CD4-positive, CD25-positive, alpha-beta regulatory T cell (primary cell): ENCODE data around the gene SPATS1. TPM values are rescaled to one million over a fixed set of nuclear protein-coding genes. Genes with fewer than 3 reads are reported as not detected.

Experiments
- ATAC-seq, 2 donors: fragments of 150-1000 bp; cut with Tn5 transposase; one replicate each; pipeline ENCODE4 v1.10.0; 2021; ENCODE audit warnings: low read depth in 2 of 2, moderate number of reproducible peaks in 2 of 2, moderate library complexity in 1 of 2
- DNase-seq, 3 donors: peaks; one replicate each; pipeline versions ENCODE4 v3.0.0 to v3.0.0-alpha.2; 2012 to 2022; ENCODE audit warnings: mixed read lengths in 1 of 3
- H3K27ac ChIP-seq: one replicate; pipeline ENCODE4 v1.7.0; 2013; ENCODE audit warnings: mild to moderate bottlenecking, low read length; ENCODE audit not compliant: insufficient read depth, poor library complexity, severe bottlenecking
- H3K27me3 ChIP-seq: one replicate; pipeline ENCODE4 v1.7.0; 2013; ENCODE audit warnings: low read length; ENCODE audit not compliant: control insufficient read depth, insufficient read depth
- H3K36me3 ChIP-seq: one replicate; pipeline ENCODE4 v1.7.0; 2013; ENCODE audit warnings: mild to moderate bottlenecking, low read length, moderate library complexity; ENCODE audit not compliant: control insufficient read depth, insufficient read depth
- H3K4me1 ChIP-seq: 2 replicates; pipeline ENCODE4 v1.7.0; 2013; ENCODE audit warnings: mild to moderate bottlenecking, low read length; ENCODE audit not compliant: insufficient read depth, control insufficient read depth, poor library complexity, severe bottlenecking
- H3K4me3 ChIP-seq: one replicate; pipeline ENCODE4 v1.7.0; 2013; ENCODE audit warnings: low read depth, mild to moderate bottlenecking, low read length, moderate library complexity
- H3K9me3 ChIP-seq, 2 experiments: 1 replicate in 1 of 2; 2 replicates in 1 of 2; pipeline ENCODE4 v1.7.0; 2013; ENCODE audit warnings: low read length in 2 of 2, mild to moderate bottlenecking in 1 of 2, moderate library complexity in 1 of 2; ENCODE audit not compliant: control insufficient read depth in 2 of 2
- H3K27ac Mint-ChIP-seq, 3 donors: one replicate each; pipeline ENCODE4 v1.8.0; 2020 to 2022; ENCODE audit warnings: mild to moderate bottlenecking in 3 of 3, mixed read lengths in 3 of 3, moderate library complexity in 2 of 3
- H3K27me3 Mint-ChIP-seq: one replicate; pipeline ENCODE4 v1.8.0; 2022; ENCODE audit warnings: mild to moderate bottlenecking, mixed read lengths
- H3K36me3 Mint-ChIP-seq: one replicate; pipeline ENCODE4 v1.8.0; 2020; ENCODE audit warnings: mixed read lengths
- H3K4me1 Mint-ChIP-seq, 4 donors: one replicate each; pipeline ENCODE4 v1.8.0; 2020 to 2022; ENCODE audit warnings: mixed read lengths in 4 of 4, mild to moderate bottlenecking in 1 of 4
- H3K4me3 Mint-ChIP-seq, 4 donors: one replicate each; pipeline ENCODE4 v1.8.0; 2020 to 2022; ENCODE audit warnings: mild to moderate bottlenecking in 4 of 4, mixed read lengths in 4 of 4, moderate library complexity in 3 of 4
- H3K9me3 Mint-ChIP-seq, 7 donors: one replicate each; pipeline ENCODE4 v1.8.0; 2020 to 2022; ENCODE audit warnings: mixed read lengths in 7 of 7, mild to moderate bottlenecking in 3 of 7, moderate library complexity in 2 of 7
- polyA plus RNA-seq, 4 donors: library from polyadenylated mRNA; unstranded; fragments of 300-500 nt; fragmentation: Illumina TruSeq; gene quantifications; one replicate each; pipeline ENCODE4 v1.2.3, GENCODE V29; 2021
- total RNA-seq: library from RNA; stranded (reverse); gene quantifications from one replicate; pipeline ENCODE4 v1.2.3, GENCODE V29; 2022

Gene SPATS1
- total and polyA plus RNA-seq, 5 donors from 2014 or later: not detected

DNA sequence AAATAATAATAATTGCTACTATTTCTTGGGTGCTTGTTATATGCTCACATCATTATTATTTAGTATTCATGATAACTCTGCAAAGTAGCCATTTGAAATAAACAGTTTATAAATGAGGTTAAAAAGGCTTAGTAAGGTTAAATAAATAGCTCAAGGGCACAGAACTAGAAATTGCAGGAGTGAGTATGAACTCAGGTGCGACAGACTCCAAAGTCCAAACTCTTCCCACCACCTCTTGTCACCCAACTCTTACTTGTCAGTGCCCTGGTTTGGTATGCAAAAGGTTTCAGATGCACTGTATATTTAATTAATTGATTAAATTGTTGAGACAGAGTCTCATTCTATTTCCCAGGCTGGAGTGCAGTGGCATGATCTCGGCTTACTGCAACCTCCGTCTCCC, 24.3 kb downstream of the SPATS1 start:
- H3K9me3 ChIP-seq: no peaks in the 10 kb centered on the region
- Mint-ChIP-seq H3K36me3 (no peaks in the 10 kb centered on the region), H3K27me3 (peaks cover 37% of the 10 kb centered on the region), H3K4me1 (no peaks in the 10 kb centered on the region), H3K27ac (no peak overlapping the region), H3K9me3 (no peaks in the 10 kb centered on the region), H3K4me3 (no peak overlapping the region)
- ATAC-seq: no peak
- H3K27me3 ChIP-seq: peaks cover 3% of the 10 kb centered on the region
- no peaks in the 10 kb centered on the region for H3K4me1 ChIP-seq
- H3K36me3 ChIP-seq: no peaks in the 10 kb centered on the region
- DNase-seq: no peak
- H3K4me3 ChIP-seq: no peak overlapping the region
- H3K27ac ChIP-seq: no peak overlapping the region

DNA sequence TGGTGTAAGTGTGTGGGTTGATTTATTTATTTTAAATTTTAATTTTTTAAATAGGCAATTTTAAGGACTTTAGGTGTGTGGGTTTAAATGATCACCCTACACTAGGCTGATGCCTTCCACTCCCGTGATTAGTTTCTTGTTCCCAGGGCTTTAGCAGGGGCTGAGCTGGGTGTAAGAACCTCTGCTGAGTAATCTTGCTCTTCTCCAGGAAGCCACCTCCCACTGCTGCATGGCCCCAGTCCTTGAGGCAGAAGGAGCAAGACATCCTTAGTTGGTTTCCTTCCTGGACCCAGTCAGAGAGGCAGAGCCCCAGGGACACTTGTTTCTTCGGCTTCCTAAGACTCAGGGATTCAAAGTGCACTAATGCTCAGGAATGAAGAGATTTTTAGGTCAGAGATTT, 25.2 kb downstream of the SPATS1 start:
- Histone ChIP-seq H3K36me3 (no peaks in the 10 kb centered on the region), H3K9me3 (no peaks in the 10 kb centered on the region), H3K4me3 (no peak overlapping the region), H3K27me3 (peaks cover 3% of the 10 kb centered on the region), H3K4me1 (no peaks in the 10 kb centered on the region), H3K27ac (no peak overlapping the region)
- Mint-ChIP-seq H3K4me3 (no peak overlapping the region), H3K4me1 (no peaks in the 10 kb centered on the region), H3K27ac (no peak overlapping the region), H3K36me3 (no peaks in the 10 kb centered on the region), H3K9me3 (no peaks in the 10 kb centered on the region), H3K27me3 (peaks cover 39% of the 10 kb centered on the region)
- DNase-seq (no peak), ATAC-seq (no peak)

- no peaks in the 10 kb centered on the region for H3K36me3 ChIP-seq
- H3K4me1 ChIP-seq: no peaks in the 10 kb centered on the region
- H3K27ac ChIP-seq: no peak overlapping the region
- H3K4me3 Mint-ChIP-seq: no peak overlapping the region
- no peak overlapping the region for H3K27ac Mint-ChIP-seq
- H3K9me3 ChIP-seq: no peaks in the 10 kb centered on the region
- no peak overlapping the region for H3K4me3 ChIP-seq
- ATAC-seq (no peak), DNase-seq (no peak)
- peaks cover 47% of the 10 kb centered on the region for H3K27me3 Mint-ChIP-seq
- H3K27me3 ChIP-seq: peaks cover 14% of the 10 kb centered on the region
- no peaks in the 10 kb centered on the region for H3K36me3 Mint-ChIP-seq
- H3K4me1 Mint-ChIP-seq: no peaks in the 10 kb centered on the region
- H3K9me3 Mint-ChIP-seq: no peaks in the 10 kb centered on the region
Observed at GRCh38 chr6:44373051-44373450, 30.6 kb downstream of the SPATS1 start.

DNA sequence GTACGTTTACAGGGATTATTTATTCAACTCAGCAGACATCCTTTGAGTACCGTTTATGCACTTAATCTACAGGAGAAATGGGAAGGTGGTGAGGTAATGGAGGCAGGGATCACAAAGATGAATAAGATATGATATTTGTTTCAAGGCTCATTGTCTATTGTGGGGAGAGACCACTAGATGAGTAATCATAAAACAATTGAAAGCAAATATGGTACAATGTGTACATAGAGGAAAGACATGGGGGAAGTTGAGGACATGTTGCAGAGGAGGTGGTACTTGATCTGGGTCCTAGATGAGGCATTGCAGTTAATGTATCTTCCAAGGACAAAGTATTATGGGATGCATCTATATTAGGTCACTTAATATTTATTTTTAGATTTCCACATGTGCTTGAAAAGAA, 31.3 kb downstream of the SPATS1 start:
- ATAC-seq: no peak
- H3K4me1 Mint-ChIP-seq: no peaks in the 10 kb centered on the region
- no peak overlapping the region for H3K27ac Mint-ChIP-seq
- Histone ChIP-seq H3K9me3 (no peaks in the 10 kb centered on the region), H3K4me3 (no peak overlapping the region), H3K27ac (no peak overlapping the region), H3K27me3 (peaks cover 16% of the 10 kb centered on the region), H3K36me3 (no peaks in the 10 kb centered on the region), H3K4me1 (no peaks in the 10 kb centered on the region)
- H3K4me3 Mint-ChIP-seq: no peak overlapping the region
- H3K9me3 Mint-ChIP-seq: no peaks in the 10 kb centered on the region
- H3K27me3 Mint-ChIP-seq: peaks cover 52% of the 10 kb centered on the region
- no peaks in the 10 kb centered on the region for H3K36me3 Mint-ChIP-seq
- DNase-seq: no peak

- DNase-seq: no peak
- H3K4me1 ChIP-seq: no peaks in the 10 kb centered on the region
- H3K36me3 ChIP-seq: no peaks in the 10 kb centered on the region
- no peaks in the 10 kb centered on the region for H3K9me3 Mint-ChIP-seq
- H3K9me3 ChIP-seq: no peaks in the 10 kb centered on the region
- peaks cover 16% of the 10 kb centered on the region for H3K27me3 ChIP-seq
- no peak overlapping the region for H3K4me3 ChIP-seq
- H3K4me1 Mint-ChIP-seq: peaks cover 0 to 2% (median 1%) of the 10 kb centered on the region in 4 donors
- no peaks in the 10 kb centered on the region for H3K36me3 Mint-ChIP-seq
- H3K27ac Mint-ChIP-seq: no peak overlapping the region
- ATAC-seq: no peak
- H3K4me3 Mint-ChIP-seq: peak overlapping the region in 1 of 4 donors; percentile 7
- H3K27me3 Mint-ChIP-seq: peaks cover 55% of the 10 kb centered on the region
- no peak overlapping the region for H3K27ac ChIP-seq
Observed at GRCh38 chr6:44375071-44375470, 32.6 kb downstream of the SPATS1 start.

DNA sequence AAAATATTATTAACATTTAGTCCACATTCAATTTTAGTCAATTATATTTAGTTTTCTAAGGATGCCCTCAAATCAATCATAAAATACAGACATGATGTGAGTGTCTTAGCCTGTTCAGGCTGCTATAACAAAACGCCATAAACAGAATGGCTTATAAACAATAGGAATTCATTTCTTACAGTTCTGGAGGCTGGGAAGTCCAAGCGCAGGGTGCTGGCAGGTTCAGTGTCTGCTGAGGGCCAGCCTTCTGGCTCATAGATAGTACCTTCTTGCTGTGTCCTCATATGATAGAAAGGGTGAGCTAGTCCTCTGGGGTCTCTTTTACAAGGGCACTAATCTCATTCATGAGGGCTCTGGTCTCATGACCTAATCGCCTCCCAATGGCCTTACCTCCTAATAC, 35.0 kb downstream of the SPATS1 start:
- H3K27me3 ChIP-seq: peaks cover 20% of the 10 kb centered on the region
- H3K4me3 Mint-ChIP-seq: no peak overlapping the region
- H3K9me3 Mint-ChIP-seq: no peaks in the 10 kb centered on the region
- peaks cover 49% of the 10 kb centered on the region for H3K27me3 Mint-ChIP-seq
- ATAC-seq: no peak
- no peak for DNase-seq
- no peak overlapping the region for H3K27ac ChIP-seq
- H3K36me3 ChIP-seq: no peaks in the 10 kb centered on the region
- no peaks in the 10 kb centered on the region for H3K4me1 ChIP-seq
- peaks cover 0 to 2% (median 1%) of the 10 kb centered on the region in 4 donors for H3K4me1 Mint-ChIP-seq
- no peak overlapping the region for H3K27ac Mint-ChIP-seq
- no peaks in the 10 kb centered on the region for H3K9me3 ChIP-seq
- no peak overlapping the region for H3K4me3 ChIP-seq
- no peaks in the 10 kb centered on the region for H3K36me3 Mint-ChIP-seq

GRCh38 chr6:44377971-44378370, 35.5 kb downstream of the SPATS1 start:
- H3K9me3 Mint-ChIP-seq: no peaks in the 10 kb centered on the region
- no peak for ATAC-seq

DNA sequence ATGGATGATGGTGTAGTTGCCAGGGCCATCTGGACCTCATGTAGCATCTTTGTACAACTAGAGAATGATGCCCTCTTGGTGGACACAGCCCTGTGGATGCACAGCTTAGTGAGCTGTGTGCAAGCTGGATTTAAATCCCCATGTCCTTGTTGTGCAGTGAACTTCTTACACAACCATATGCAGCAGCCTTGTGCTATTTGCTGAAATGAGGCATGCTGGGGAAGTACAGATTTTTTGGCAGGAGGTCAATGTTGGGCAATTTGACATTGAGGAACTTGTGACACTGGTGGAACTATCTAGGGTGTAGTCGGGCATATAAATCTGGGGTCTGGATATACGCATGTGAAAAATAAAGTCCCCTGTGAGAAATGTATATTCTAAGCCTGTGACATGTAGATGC, 39.3 kb downstream of the SPATS1 start:
- Histone ChIP-seq H3K27me3 (peaks cover 14% of the 10 kb centered on the region), H3K4me3 (no peak overlapping the region), H3K36me3 (no peaks in the 10 kb centered on the region), H3K4me1 (peaks cover 3% of the 10 kb centered on the region), H3K9me3 (no peaks in the 10 kb centered on the region), H3K27ac (no peak overlapping the region)
- Mint-ChIP-seq H3K27ac (no peak overlapping the region), H3K27me3 (peaks cover 31% of the 10 kb centered on the region), H3K36me3 (no peaks in the 10 kb centered on the region), H3K4me1 (peaks cover 0 to 6% (median 4%) of the 10 kb centered on the region in 4 donors), H3K4me3 (no peak overlapping the region), H3K9me3 (no peaks in the 10 kb centered on the region)
- no peak for DNase-seq
- no peak for ATAC-seq

More at GRCh38 chr6:44377971-44378370, 35.5 kb downstream of the SPATS1 start:
- Histone ChIP-seq H3K4me3 (no peak overlapping the region), H3K4me1 (no peaks in the 10 kb centered on the region), H3K27me3 (peaks cover 20% of the 10 kb centered on the region), H3K36me3 (no peaks in the 10 kb centered on the region), H3K27ac (no peak overlapping the region), H3K9me3 (no peaks in the 10 kb centered on the region)
- Mint-ChIP-seq H3K27me3 (peaks cover 44% of the 10 kb centered on the region), H3K4me3 (no peak overlapping the region), H3K36me3 (no peaks in the 10 kb centered on the region), H3K4me1 (peaks cover 0 to 2% (median 1%) of the 10 kb centered on the region in 4 donors), H3K27ac (no peak overlapping the region)
- DNase-seq: no peak
